Mesendoderm (in vitro differentiated cells): ENCODE measurements around the gene MFAP4.

Experiments
- DNase-seq: peaks from one replicate; pipeline ENCODE4 v3.0.0; 2013
- H2AK5ac ChIP-seq: 2 replicates; pipeline ENCODE4 v1.6.1; 2013; ENCODE audit warnings: low read length, inconsistent platforms
- H2BK120ac ChIP-seq: 2 replicates; pipeline ENCODE4 v1.6.1; 2013; ENCODE audit warnings: low read depth, mild to moderate bottlenecking, low read length, moderate library complexity, mixed read lengths
- H2BK15ac ChIP-seq: replicated peaks from 2 replicates; pipeline ENCODE4 v1.6.1; 2013; ENCODE audit warnings: low read depth, mild to moderate bottlenecking, moderate library complexity
- H2BK5ac ChIP-seq: 2 replicates; pipeline ENCODE4 v1.6.1; 2013; ENCODE audit warnings: low read length, inconsistent platforms
- H3K18ac ChIP-seq: 2 replicates; pipeline ENCODE4 v1.6.1; 2013; ENCODE audit warnings: mild to moderate bottlenecking, low read length, mixed read lengths
- H3K23ac ChIP-seq: one replicate; pipeline ENCODE4 v1.6.1; 2013; ENCODE audit warnings: low read length
- H3K27ac ChIP-seq: 2 replicates; pipeline ENCODE4 v1.5.1; 2013; ENCODE audit warnings: low read depth, mild to moderate bottlenecking, inconsistent platforms, low read length, moderate library complexity
- H3K27me3 ChIP-seq: 2 replicates; pipeline ENCODE4 v1.6.1; 2013; ENCODE audit warnings: low read length, control low read depth, mild to moderate bottlenecking, inconsistent platforms; ENCODE audit not compliant: insufficient read depth, poor library complexity
- H3K36me3 ChIP-seq: 2 replicates; pipeline ENCODE4 v1.6.1; 2013; ENCODE audit warnings: low read length, inconsistent platforms; ENCODE audit not compliant: control insufficient read depth, insufficient read depth
- H3K4ac ChIP-seq: one replicate; pipeline ENCODE4 v1.6.1; 2013; ENCODE audit warnings: low read depth, mild to moderate bottlenecking, low read length, moderate library complexity
- H3K4me1 ChIP-seq: 2 replicates; pipeline ENCODE4 v1.6.1; 2013; ENCODE audit warnings: low read depth, low read length, inconsistent platforms; ENCODE audit not compliant: control insufficient read depth
- H3K4me2 ChIP-seq: 2 replicates; pipeline ENCODE4 v1.6.1; 2013; ENCODE audit warnings: low read length
- H3K4me3 ChIP-seq: 2 replicates; pipeline ENCODE4 v1.5.1; 2013; ENCODE audit warnings: mild to moderate bottlenecking, low read length
- H3K56ac ChIP-seq: one replicate; pipeline ENCODE4 v1.6.1; 2013; ENCODE audit warnings: low read length
- H3K79me1 ChIP-seq: 2 replicates; pipeline ENCODE4 v1.6.1; 2013; ENCODE audit warnings: low read length, inconsistent platforms
- H3K79me2 ChIP-seq: 2 replicates; pipeline ENCODE4 v1.6.1; 2013; ENCODE audit warnings: mild to moderate bottlenecking, low read length; ENCODE audit not compliant: control insufficient read depth, insufficient read depth
- H3K9ac ChIP-seq: 2 replicates; pipeline ENCODE4 v1.6.1; 2013; ENCODE audit warnings: low read length, inconsistent platforms
- H4K5ac ChIP-seq: one replicate; pipeline ENCODE4 v1.6.1; 2013; ENCODE audit warnings: low read length
- H4K8ac ChIP-seq: one replicate; pipeline ENCODE4 v1.6.1; 2013; ENCODE audit warnings: low read depth, mild to moderate bottlenecking, control low read depth, low read length, moderate library complexity
- WGBS: extraction: QIAGEN DNeasy Blood & Tissue Kit; methylation state at CpG from one replicate; pipeline ENCODE4 v1.1.7; 2013; ENCODE audit warnings: low lambda C conversion rate, missing lambda C conversion rate; ENCODE audit not compliant: insufficient coverage; ENCODE audit errors: extremely low coverage; 5-methylcytosine and 5-hydroxymethylcytosine counted together

The MFAP4 gene

DNA sequence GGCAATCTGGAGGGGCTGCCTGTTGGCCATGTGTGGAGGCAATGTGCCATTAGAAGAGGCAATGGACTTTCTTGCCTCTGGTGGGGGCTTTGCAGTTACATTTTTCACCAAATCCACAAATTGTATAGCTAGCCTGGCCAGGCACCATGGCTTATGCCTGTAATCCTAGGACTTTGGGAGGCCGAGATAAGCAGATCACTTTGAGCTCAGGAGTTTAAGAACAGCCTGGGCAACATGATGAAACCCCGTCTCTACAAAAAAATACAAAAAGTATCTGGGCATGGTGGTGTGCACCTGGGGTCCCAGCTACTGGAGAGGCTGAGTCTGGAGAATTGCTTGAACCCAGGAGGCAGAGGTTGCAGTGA, 21.3 kb upstream of the MFAP4 start:
- Histone ChIP-seq H3K79me2 (no peaks in the 10 kb centered on the region), H3K36me3 (no peaks in the 10 kb centered on the region), H3K27ac (no peak overlapping the region), H3K79me1 (no peaks in the 10 kb centered on the region), H2AK5ac (no peak overlapping the region), H3K27me3 (no peaks in the 10 kb centered on the region), H3K4me1 (peaks cover 3% of the 10 kb centered on the region), H3K4ac (no peak overlapping the region), H2BK5ac (no peak overlapping the region), H2BK15ac (no peak overlapping the region), H3K9ac (no peak overlapping the region), H3K18ac (no peak overlapping the region), H3K4me2 (no peak overlapping the region), H3K56ac (no peak overlapping the region), H2BK120ac (no peak overlapping the region), H3K23ac (no peak overlapping the region), H4K8ac (no peak overlapping the region), H3K4me3 (no peak overlapping the region), H4K5ac (no peak overlapping the region)
- no CpG with 5 or more reads among the region's 2 CpGs for WGBS
- no peak for DNase-seq

DNA sequence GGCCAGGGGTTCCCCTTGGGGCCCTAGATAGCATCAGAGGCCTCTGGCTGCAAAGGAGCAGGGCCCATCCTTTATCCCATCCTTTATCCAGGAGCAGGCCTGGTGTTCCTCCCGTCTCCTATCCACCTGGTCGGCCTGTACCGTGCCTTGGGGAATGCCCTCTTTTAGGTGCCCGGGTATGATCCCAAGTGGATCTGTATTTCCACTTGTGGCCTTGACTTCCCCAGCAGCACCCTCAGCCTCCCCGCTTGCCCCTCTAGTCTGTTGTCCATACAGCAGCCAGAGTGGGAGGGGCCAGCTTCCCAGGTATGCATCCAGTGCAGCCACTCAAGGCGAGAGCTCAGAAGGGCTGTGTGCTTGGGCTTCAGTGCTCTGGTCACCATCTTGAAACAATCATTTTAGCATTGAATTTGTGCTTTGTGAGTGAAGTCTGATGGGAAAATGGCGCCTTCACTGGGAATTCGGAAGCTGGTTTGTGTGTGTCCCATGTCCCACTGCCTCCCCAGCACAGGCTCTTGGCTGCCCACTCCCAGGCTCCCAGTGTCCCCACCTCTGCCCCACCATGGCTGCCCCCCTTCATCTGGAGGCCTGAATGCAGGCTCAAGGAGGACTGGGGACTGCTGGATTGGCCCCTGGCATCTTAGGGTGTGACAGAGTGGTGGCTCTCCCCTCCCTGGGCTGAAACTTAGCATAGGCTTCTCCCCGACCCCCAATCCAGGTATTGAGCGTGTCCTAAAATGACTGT, 20.8 kb upstream of the MFAP4 start:
- no peak overlapping the region for H2BK5ac ChIP-seq
- H3K27me3 ChIP-seq, result no peaks in the 10 kb centered on the region
- no peak overlapping the region for H3K4me3 ChIP-seq
- H3K23ac ChIP-seq, result no peak overlapping the region
- DNase-seq, result no peak
- H3K4ac ChIP-seq, result no peak overlapping the region
- H3K27ac ChIP-seq, result no peak overlapping the region
- no peaks in the 10 kb centered on the region for H3K79me1 ChIP-seq
- no peaks in the 10 kb centered on the region for H3K79me2 ChIP-seq
- no peak overlapping the region for H2BK120ac ChIP-seq
- no peak overlapping the region for H3K18ac ChIP-seq
- no CpG with 5 or more reads among the region's 10 CpGs for WGBS
- no peak overlapping the region for H3K56ac ChIP-seq
- H3K4me1 ChIP-seq, result peaks cover 3% of the 10 kb centered on the region
- H3K36me3 ChIP-seq, result no peaks in the 10 kb centered on the region
- no peak overlapping the region for H3K4me2 ChIP-seq
- H4K8ac ChIP-seq, result no peak overlapping the region
- H2BK15ac ChIP-seq, result no peak overlapping the region
- no peak overlapping the region for H4K5ac ChIP-seq
- no peak overlapping the region for H2AK5ac ChIP-seq
- H3K9ac ChIP-seq, result no peak overlapping the region

DNA sequence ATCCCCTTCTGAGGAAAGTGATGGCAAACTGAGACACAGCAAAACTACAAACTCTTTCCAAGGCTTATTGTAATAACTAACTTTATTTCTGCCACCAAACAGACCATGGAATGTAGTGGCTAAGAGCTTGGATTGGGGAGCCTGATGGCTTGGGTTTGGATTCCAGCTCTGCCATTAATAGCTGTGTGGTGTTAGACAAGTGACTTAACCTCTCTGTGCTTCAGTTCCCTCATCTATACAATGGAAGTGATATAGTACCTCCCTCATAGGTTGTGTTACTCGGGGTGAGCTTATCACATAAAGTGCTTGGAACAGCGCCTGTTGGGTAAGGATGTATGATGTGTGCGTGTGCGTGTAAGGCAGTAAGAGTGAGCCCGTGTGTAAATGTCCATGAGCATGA, 18.1 kb upstream of the MFAP4 start:
- Histone ChIP-seq H3K4ac (no peak overlapping the region), H3K23ac (no peak overlapping the region), H3K9ac (no peak overlapping the region), H2BK15ac (no peak overlapping the region), H3K4me1 (no peaks in the 10 kb centered on the region), H4K8ac (no peak overlapping the region), H4K5ac (no peak overlapping the region), H3K4me3 (no peak overlapping the region), H3K27me3 (no peaks in the 10 kb centered on the region), H2BK120ac (no peak overlapping the region), H2AK5ac (no peak overlapping the region), H3K79me2 (no peaks in the 10 kb centered on the region), H3K79me1 (no peaks in the 10 kb centered on the region), H3K36me3 (no peaks in the 10 kb centered on the region), H3K4me2 (no peak overlapping the region), H3K27ac (no peak overlapping the region), H2BK5ac (no peak overlapping the region), H3K56ac (no peak overlapping the region), H3K18ac (no peak overlapping the region)
- no CpG with 5 or more reads among the region's 5 CpGs for WGBS
- no peak for DNase-seq

DNA sequence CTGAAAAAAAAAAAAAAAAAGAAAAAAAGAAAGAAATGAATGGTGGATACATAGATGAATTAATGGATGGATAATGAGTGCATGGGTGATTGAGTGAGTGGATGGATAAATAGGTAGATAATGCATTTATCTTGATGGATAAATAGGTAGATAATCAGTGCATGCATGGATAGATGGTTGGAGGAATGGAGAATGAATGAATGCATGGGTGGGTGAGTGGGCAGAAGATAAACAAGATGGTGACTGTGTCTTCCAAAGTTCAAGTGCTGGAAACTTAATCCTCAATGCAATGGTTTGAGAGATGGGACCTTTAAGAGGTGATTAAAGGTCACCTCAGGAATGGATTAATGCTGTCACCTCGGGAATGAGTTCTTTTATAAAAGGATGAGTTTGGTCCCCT, 17.3 kb upstream of the MFAP4 start:
- H3K27me3 ChIP-seq, result no peaks in the 10 kb centered on the region
- H3K36me3 ChIP-seq, result no peaks in the 10 kb centered on the region
- no peak overlapping the region for H4K8ac ChIP-seq
- DNase-seq, result no peak
- H3K79me1 ChIP-seq, result no peaks in the 10 kb centered on the region
- no peak overlapping the region for H3K4me2 ChIP-seq
- no peak overlapping the region for H2BK120ac ChIP-seq
- H3K18ac ChIP-seq, result no peak overlapping the region
- no peak overlapping the region for H3K23ac ChIP-seq
- no CpG with 5 or more reads among the region's 1 CpG for WGBS
- no peaks in the 10 kb centered on the region for H3K79me2 ChIP-seq
- no peak overlapping the region for H2BK15ac ChIP-seq
- no peak overlapping the region for H2BK5ac ChIP-seq
- no peak overlapping the region for H2AK5ac ChIP-seq
- no peak overlapping the region for H3K9ac ChIP-seq
- H3K56ac ChIP-seq, result no peak overlapping the region
- H4K5ac ChIP-seq, result no peak overlapping the region
- H3K4me1 ChIP-seq, result no peaks in the 10 kb centered on the region
- no peak overlapping the region for H3K4me3 ChIP-seq
- H3K4ac ChIP-seq, result no peak overlapping the region
- H3K27ac ChIP-seq, result no peak overlapping the region

DNA sequence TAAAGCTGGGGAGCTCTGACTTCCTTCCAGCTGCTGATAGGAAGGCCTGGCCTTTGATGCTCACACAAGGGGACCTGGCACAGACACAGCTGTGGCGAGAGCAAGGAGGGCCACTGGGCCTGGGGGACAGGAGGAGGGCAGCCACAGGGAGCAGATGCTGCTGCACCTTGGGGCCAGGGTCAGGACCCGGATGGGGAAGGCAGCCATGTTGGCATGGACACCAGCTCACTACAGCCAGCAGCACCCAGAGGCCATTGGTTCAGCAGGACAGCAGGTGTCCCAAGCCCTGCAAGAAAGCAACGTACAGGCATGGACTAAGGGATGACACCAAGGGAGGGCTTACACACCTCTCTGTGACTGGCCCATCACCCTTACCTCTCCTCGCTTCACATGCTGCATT, 16.0 kb upstream of the MFAP4 start:
- Histone ChIP-seq H3K18ac (no peak overlapping the region), H3K9ac (no peak overlapping the region)

DNA sequence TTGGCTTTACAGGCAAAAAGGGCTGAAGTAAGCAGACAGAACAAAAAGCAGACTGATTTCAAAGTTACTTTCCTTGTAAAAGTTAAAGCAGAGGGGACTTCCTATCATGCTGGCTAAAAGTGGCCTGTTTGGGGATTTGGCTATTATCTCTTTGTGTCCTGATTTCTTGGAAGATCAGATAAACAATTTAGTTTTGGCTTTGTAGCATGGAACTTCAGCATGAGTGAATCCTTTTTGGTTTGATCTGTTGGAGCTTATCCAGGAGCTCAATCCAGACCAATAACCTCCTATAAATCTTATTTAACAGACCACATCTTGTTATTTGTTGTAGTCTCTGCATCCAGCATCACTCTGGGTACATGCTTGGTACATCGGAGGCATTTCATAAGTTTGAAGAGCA, 15.2 kb upstream of the MFAP4 start:
- no peak overlapping the region for H3K23ac ChIP-seq
- H3K4ac ChIP-seq, result no peak overlapping the region
- no CpG with 5 or more reads among the region's 1 CpG for WGBS
- DNase-seq, result no peak
- H2AK5ac ChIP-seq, result no peak overlapping the region
- H3K9ac ChIP-seq, result no peak overlapping the region
- H4K5ac ChIP-seq, result no peak overlapping the region
- H3K18ac ChIP-seq, result no peak overlapping the region
- H2BK15ac ChIP-seq, result no peak overlapping the region
- no peaks in the 10 kb centered on the region for H3K79me1 ChIP-seq
- peak overlapping the region; percentile 11 for H3K56ac ChIP-seq
- no peak overlapping the region for H3K4me3 ChIP-seq
- H2BK5ac ChIP-seq, result no peak overlapping the region
- H3K4me2 ChIP-seq, result no peak overlapping the region
- peaks cover 10% of the 10 kb centered on the region for H3K4me1 ChIP-seq
- no peak overlapping the region for H4K8ac ChIP-seq
- no peak overlapping the region for H3K27ac ChIP-seq
- H3K36me3 ChIP-seq, result no peaks in the 10 kb centered on the region
- no peaks in the 10 kb centered on the region for H3K79me2 ChIP-seq
- H3K27me3 ChIP-seq, result no peaks in the 10 kb centered on the region
- H2BK120ac ChIP-seq, result no peak overlapping the region

More for the DNA sequence above, 16.0 kb upstream of the MFAP4 start:
- no peak overlapping the region for H3K23ac ChIP-seq
- no peak overlapping the region for H2BK120ac ChIP-seq
- H4K5ac ChIP-seq, result no peak overlapping the region
- no peaks in the 10 kb centered on the region for H3K79me2 ChIP-seq
- H3K4me2 ChIP-seq, result no peak overlapping the region
- no peak overlapping the region for H3K56ac ChIP-seq
- H2BK5ac ChIP-seq, result no peak overlapping the region
- peaks cover 7% of the 10 kb centered on the region for H3K4me1 ChIP-seq
- no peak overlapping the region for H2AK5ac ChIP-seq
- no peak overlapping the region for H3K4ac ChIP-seq
- H3K27me3 ChIP-seq, result no peaks in the 10 kb centered on the region
- H3K36me3 ChIP-seq, result no peaks in the 10 kb centered on the region
- no peaks in the 10 kb centered on the region for H3K79me1 ChIP-seq
- no peak overlapping the region for H2BK15ac ChIP-seq
- no peak overlapping the region for H4K8ac ChIP-seq
- no CpG with 5 or more reads among the region's 4 CpGs for WGBS
- no peak for DNase-seq
- no peak overlapping the region for H3K27ac ChIP-seq
- no peak overlapping the region for H3K4me3 ChIP-seq
